ENCODE data around the gene SOX6.

The SOX6 gene

GRCh38 chr11:16365581-16366228 is 9.4 kb upstream of the SOX6 start:
- TF ChIP-seq Cebpa-rat (IDR thresholded peaks at IDR 0.05), result no peak
- Histone ChIP-seq H3K4me1 (no peaks in the 10 kb centered on the region), H3K27ac (no peak overlapping the region), H3K27me3 (no peaks in the 10 kb centered on the region), H4K20me1 (no peaks in the 10 kb centered on the region), H3K4me3 (no peak overlapping the region), H3K36me3 (no peaks in the 10 kb centered on the region), H3K9me3 (no peaks in the 10 kb centered on the region), H3K9ac (no peak overlapping the region), H3K4me2 (no peak overlapping the region)

GRCh38 chr11:16364254-16364653 is 7.9 kb upstream of the SOX6 start:
- Histone ChIP-seq H4K20me1 (no peaks in the 10 kb centered on the region), H3K9ac (no peak overlapping the region), H3K9me3 (no peaks in the 10 kb centered on the region), H3K4me1 (no peaks in the 10 kb centered on the region), H3K4me2 (no peak overlapping the region), H3K27me3 (no peaks in the 10 kb centered on the region), H3K27ac (no peak overlapping the region), H3K4me3 (no peak overlapping the region), H3K36me3 (no peaks in the 10 kb centered on the region)
- TF ChIP-seq Cebpa-rat (IDR thresholded peaks at IDR 0.05), result no peak

GRCh38 chr11:16363706-16364105 is 7.4 kb upstream of the SOX6 start:
- Histone ChIP-seq H3K4me3 (no peak overlapping the region), H3K4me2 (no peak overlapping the region), H3K9ac (no peak overlapping the region), H3K4me1 (no peaks in the 10 kb centered on the region), H4K20me1 (no peaks in the 10 kb centered on the region), H3K27ac (no peak overlapping the region), H3K9me3 (no peaks in the 10 kb centered on the region), H3K27me3 (no peaks in the 10 kb centered on the region), H3K36me3 (no peaks in the 10 kb centered on the region)
- TF ChIP-seq Cebpa-rat (IDR thresholded peaks at IDR 0.05), result no peak

GRCh38 chr11:16361108-16361865 is 4.9 kb upstream of the SOX6 start:
- TF ChIP-seq Cebpa-rat (IDR thresholded peaks at IDR 0.05), result no peak
- Histone ChIP-seq H3K27me3 (no peaks in the 10 kb centered on the region), H3K36me3 (no peaks in the 10 kb centered on the region), H3K4me2 (no peak overlapping the region), H3K4me1 (no peaks in the 10 kb centered on the region), H3K9ac (no peak overlapping the region), H4K20me1 (no peaks in the 10 kb centered on the region), H3K9me3 (no peaks in the 10 kb centered on the region), H3K27ac (no peak overlapping the region), H3K4me3 (no peak overlapping the region)

- Histone ChIP-seq H3K27me3 (no peaks in the 10 kb centered on the region), H3K9ac (no peak overlapping the region), H3K9me3 (no peaks in the 10 kb centered on the region), H3K36me3 (no peaks in the 10 kb centered on the region), H4K20me1 (no peaks in the 10 kb centered on the region), H3K4me2 (no peak overlapping the region), H3K4me1 (no peaks in the 10 kb centered on the region), H3K4me3 (no peak overlapping the region), H3K27ac (no peak overlapping the region)
- TF ChIP-seq Cebpa-rat (IDR thresholded peaks at IDR 0.05), result no peak
Observed at GRCh38 chr11:16359369-16359768, 3.0 kb upstream of the SOX6 start.

- H3K9me3 ChIP-seq, result no peaks in the 10 kb centered on the region
- H3K4me3 ChIP-seq, result no peak overlapping the region
- TF ChIP-seq Cebpa-rat (IDR thresholded peaks at IDR 0.05), result no peak
- no peak overlapping the region for H3K9ac ChIP-seq
- no peaks in the 10 kb centered on the region for H4K20me1 ChIP-seq
- H3K4me1 ChIP-seq, result no peaks in the 10 kb centered on the region
- H3K4me2 ChIP-seq, result no peak overlapping the region
- no peaks in the 10 kb centered on the region for H3K36me3 ChIP-seq
- H3K27ac ChIP-seq, result no peak overlapping the region
- no peaks in the 10 kb centered on the region for H3K27me3 ChIP-seq
Observed at GRCh38 chr11:16358726-16359125, 2.4 kb upstream of the SOX6 start.

- no peaks in the 10 kb centered on the region for H3K27me3 ChIP-seq
- no peak overlapping the region for H3K9ac ChIP-seq
- H3K27ac ChIP-seq, result no peak overlapping the region
- no peaks in the 10 kb centered on the region for H3K36me3 ChIP-seq
- H3K4me2 ChIP-seq, result no peak overlapping the region
- TF ChIP-seq Cebpa-rat (IDR thresholded peaks at IDR 0.05), result no peak
- H3K4me1 ChIP-seq, result no peaks in the 10 kb centered on the region
- H3K9me3 ChIP-seq, result no peaks in the 10 kb centered on the region
- H4K20me1 ChIP-seq, result no peaks in the 10 kb centered on the region
- H3K4me3 ChIP-seq, result no peak overlapping the region
Observed at GRCh38 chr11:16357775-16358174, 1.4 kb upstream of the SOX6 start.

- H3K36me3 ChIP-seq, result no peaks in the 10 kb centered on the region
- no peak overlapping the region for H3K9ac ChIP-seq
- no peak overlapping the region for H3K4me2 ChIP-seq
- H3K9me3 ChIP-seq, result no peaks in the 10 kb centered on the region
- H3K27me3 ChIP-seq, result no peaks in the 10 kb centered on the region
- no peak for TF ChIP-seq Cebpa-rat (IDR thresholded peaks at IDR 0.05)
- H4K20me1 ChIP-seq, result no peaks in the 10 kb centered on the region
- H3K4me1 ChIP-seq, result no peaks in the 10 kb centered on the region
- no peak overlapping the region for H3K4me3 ChIP-seq
- H3K27ac ChIP-seq, result no peak overlapping the region
Observed at GRCh38 chr11:16356761-16357393, 531 bp upstream of the SOX6 start.

- H3K4me3 ChIP-seq, result no peak overlapping the region
- no peak overlapping the region for H3K9ac ChIP-seq
- no peaks in the 10 kb centered on the region for H3K27me3 ChIP-seq
- H4K20me1 ChIP-seq, result no peaks in the 10 kb centered on the region
- H3K4me2 ChIP-seq, result no peak overlapping the region
- no peaks in the 10 kb centered on the region for H3K9me3 ChIP-seq
- no peaks in the 10 kb centered on the region for H3K36me3 ChIP-seq
- no peaks in the 10 kb centered on the region for H3K4me1 ChIP-seq
- TF ChIP-seq Cebpa-rat (IDR thresholded peaks at IDR 0.05), result no peak
- H3K27ac ChIP-seq, result no peak overlapping the region
Observed at GRCh38 chr11:16352707-16353106, 3.6 kb downstream of the SOX6 start.

- Histone ChIP-seq H3K9me3 (no peaks in the 10 kb centered on the region), H3K9ac (no peak overlapping the region), H3K27me3 (no peaks in the 10 kb centered on the region), H3K4me3 (no peak overlapping the region), H3K36me3 (no peaks in the 10 kb centered on the region), H3K4me2 (no peak overlapping the region), H3K27ac (no peak overlapping the region), H3K4me1 (no peaks in the 10 kb centered on the region), H4K20me1 (no peaks in the 10 kb centered on the region)
- TF ChIP-seq Cebpa-rat (IDR thresholded peaks at IDR 0.05), result no peak
Observed at GRCh38 chr11:16350125-16350524, 6.2 kb downstream of the SOX6 start.

Measured in BLaER1 (cell line).